Measurements from ENCODE around the gene TNIP2.
"Not testable (repeated sequence)": the region's sequence is repeated elsewhere in the genome, so short reads cannot be mapped to it uniquely, and the experiment has no call there.

The TNIP2 gene

GRCh38 chr4:2785613-2786012, 29.5 kb upstream of the TNIP2 start:
- no peak overlapping the region for H3K4me3 ChIP-seq (ENCODE audit: low read length)
- DNase-seq (ENCODE audit: low read depth): no peak
- TF ChIP-seq CTCF (IDR thresholded peaks at IDR 0.05; ENCODE audit: insufficient read depth, low read depth, low read length, missing control alignments): no peak

GRCh38 chr4:2783790-2784189, 27.7 kb upstream of the TNIP2 start:
- no peak for TF ChIP-seq CTCF (IDR thresholded peaks at IDR 0.05; ENCODE audit: insufficient read depth, low read depth, low read length, missing control alignments)
- DNase-seq (ENCODE audit: low read depth): no peak

GRCh38 chr4:2781911-2782310, 25.8 kb upstream of the TNIP2 start:
- no peak overlapping the region for H3K4me3 ChIP-seq (ENCODE audit: low read length)
- DNase-seq (ENCODE audit: low read depth): no peak
- no peak for TF ChIP-seq CTCF (IDR thresholded peaks at IDR 0.05; ENCODE audit: insufficient read depth, low read depth, low read length, missing control alignments)

More at GRCh38 chr4:2783790-2784189, 27.7 kb upstream of the TNIP2 start:
- H3K4me3 ChIP-seq (ENCODE audit: low read length): no peak overlapping the region

- not testable (repeated sequence) for DNase-seq (ENCODE audit: low read depth); H3K4me3 ChIP-seq (ENCODE audit: low read length)
Observed at GRCh38 chr4:2780643-2781042, 24.5 kb upstream of the TNIP2 start.

- H3K4me3 ChIP-seq (ENCODE audit: low read length): no peak overlapping the region
- no peak for TF ChIP-seq CTCF (IDR thresholded peaks at IDR 0.05; ENCODE audit: insufficient read depth, low read depth, low read length, missing control alignments)
- DNase-seq (ENCODE audit: low read depth): no peak
Observed at GRCh38 chr4:2771264-2771663, 15.1 kb upstream of the TNIP2 start.

- no peak for TF ChIP-seq CTCF (IDR thresholded peaks at IDR 0.05; ENCODE audit: insufficient read depth, low read depth, low read length, missing control alignments)
- no peak overlapping the region for H3K4me3 ChIP-seq (ENCODE audit: low read length)
- DNase-seq (ENCODE audit: low read depth): no peak
Observed at GRCh38 chr4:2768921-2769336, 12.8 kb upstream of the TNIP2 start.

GRCh38 chr4:2768124-2768523, 12.0 kb upstream of the TNIP2 start:
- TF ChIP-seq CTCF (IDR thresholded peaks at IDR 0.05; ENCODE audit: insufficient read depth, low read depth, low read length, missing control alignments): no peak
- DNase-seq (ENCODE audit: low read depth): no peak
- H3K4me3 ChIP-seq (ENCODE audit: low read length): no peak overlapping the region

GRCh38 chr4:2767705-2768074, 11.6 kb upstream of the TNIP2 start:
- no peak for DNase-seq (ENCODE audit: low read depth)
- no peak for TF ChIP-seq CTCF (IDR thresholded peaks at IDR 0.05; ENCODE audit: insufficient read depth, low read depth, low read length, missing control alignments)
- no peak overlapping the region for H3K4me3 ChIP-seq (ENCODE audit: low read length)

Data from epithelial cell of esophagus (primary cell).